SK-N-MC (cell line): ENCODE measurements around the gene ZBTB38.

Source experiments
- DNase-seq: peaks from one replicate; pipeline ENCODE4 v3.0.0-alpha.2; 2011; ENCODE audit warnings: low read depth, low spot score
- H3K27ac ChIP-seq: fragments of 200-600 bp; sonication (generic); 2 replicates; pipeline ENCODE4 v1.5.1; 2016; ENCODE audit warnings: mixed run types
- H3K36me3 ChIP-seq: fragments of 200-600 bp; sonication (generic); 2 replicates; pipeline ENCODE4 v1.6.1; 2017; ENCODE audit warnings: antibody characterized with exemption, low read length, mixed read lengths; ENCODE audit not compliant: insufficient read depth
- H3K4me3 ChIP-seq: fragments of 200-600 bp; sonication (generic); 2 replicates; pipeline ENCODE4 v1.5.1; 2016
- H3K9ac ChIP-seq: fragments of 200-600 bp; sonication (generic); 2 replicates; pipeline ENCODE4 v1.8.0; 2017; ENCODE audit warnings: mixed run types, mixed read lengths; ENCODE audit not compliant: insufficient read length
- H3K9me3 ChIP-seq: fragments of 200-600 bp; sonication (generic); 2 replicates; pipeline ENCODE4 v1.6.1; 2017; ENCODE audit warnings: low read depth, mild to moderate bottlenecking, antibody characterized with exemption, low read length, moderate library complexity, mixed read lengths
- EZH2 ChIP-seq: fragments of 200-600 bp; sonication (generic); IDR thresholded peaks from one replicate; pipeline ENCODE4 v1.6.1; 2017; ENCODE audit warnings: antibody characterized with exemption
- FOXP2 ChIP-seq: optimal IDR thresholded peaks from 2 replicates; pipeline ENCODE3; 2011; ENCODE audit warnings: mild to moderate bottlenecking, moderate library complexity; ENCODE audit not compliant: insufficient read depth; ENCODE audit errors: extremely low read length, control extremely low read depth
- POLR2AphosphoS5 ChIP-seq: IDR thresholded peaks from 2 replicates; pipeline ENCODE4 v1.6.1; 2012; ENCODE audit warnings: mild to moderate bottlenecking, low read depth, low read length, borderline replicate concordance

ZBTB38 gene

GRCh38 chr3:141391298-141391990 lies 23.1 kb downstream of the ZBTB38 start:
- TF ChIP-seq POLR2AphosphoS5 (no peak), EZH2 (no peak), FOXP2 (no peak)
- peak overlapping the region; percentile 83 for H3K27ac ChIP-seq
- peaks cover 22% of the 10 kb centered on the region for H3K36me3 ChIP-seq
- peaks cover 14% of the 10 kb centered on the region for H3K9me3 ChIP-seq
- peak overlapping the region; percentile 15 for H3K9ac ChIP-seq
- peak overlapping the region; percentile 42 for H3K4me3 ChIP-seq
- DNase-seq = no peak

GRCh38 chr3:141391991-141392316 lies 23.6 kb downstream of the ZBTB38 start:
- H3K36me3 ChIP-seq = peaks cover 27% of the 10 kb centered on the region
- peaks cover 19% of the 10 kb centered on the region for H3K9me3 ChIP-seq
- H3K27ac ChIP-seq = peak overlapping the region; percentile 83
- TF ChIP-seq FOXP2 (no peak), EZH2 (no peak), POLR2AphosphoS5 (no peak)
- H3K9ac ChIP-seq = peak overlapping the region; percentile 15
- peak overlapping the region; percentile 42 for H3K4me3 ChIP-seq
- no peak for DNase-seq

GRCh38 chr3:141392416-141392815 lies 24.1 kb downstream of the ZBTB38 start:
- H3K4me3 ChIP-seq = no peak overlapping the region
- no peak overlapping the region for H3K9ac ChIP-seq
- H3K9me3 ChIP-seq = peaks cover 19% of the 10 kb centered on the region
- peaks cover 32% of the 10 kb centered on the region for H3K36me3 ChIP-seq
- peak overlapping the region; percentile 83 for H3K27ac ChIP-seq
- no peak for DNase-seq
- TF ChIP-seq EZH2 = no peak
- no peak for TF ChIP-seq POLR2AphosphoS5
- TF ChIP-seq FOXP2 = no peak

GRCh38 chr3:141392897-141393734 lies 24.8 kb downstream of the ZBTB38 start:
- H3K9ac ChIP-seq = peak overlapping the region; percentile 56
- peak overlapping the region; percentile 83 for H3K27ac ChIP-seq
- peak overlapping the region; percentile 32; the same call in 1 of the 2 replicates for H3K4me3 ChIP-seq
- DNase-seq = no peak
- peaks cover 26% of the 10 kb centered on the region for H3K9me3 ChIP-seq
- no peak for TF ChIP-seq POLR2AphosphoS5
- TF ChIP-seq FOXP2 = no peak
- TF ChIP-seq EZH2 = no peak
- peaks cover 39% of the 10 kb centered on the region for H3K36me3 ChIP-seq

GRCh38 chr3:141393735-141394076 lies 25.4 kb downstream of the ZBTB38 start:
- peak overlapping the region; percentile 83; the same call in 1 of the 2 replicates for H3K27ac ChIP-seq
- no peak overlapping the region for H3K9ac ChIP-seq
- peaks cover 41% of the 10 kb centered on the region for H3K36me3 ChIP-seq
- no peak for DNase-seq
- TF ChIP-seq EZH2 (no peak), POLR2AphosphoS5 (no peak), FOXP2 (no peak)
- no peak overlapping the region for H3K4me3 ChIP-seq
- peaks cover 26% of the 10 kb centered on the region for H3K9me3 ChIP-seq

- Histone ChIP-seq H3K27ac (no peak overlapping the region), H3K36me3 (peaks cover 41% of the 10 kb centered on the region), H3K9ac (no peak overlapping the region), H3K4me3 (no peak overlapping the region), H3K9me3 (peaks cover 26% of the 10 kb centered on the region)
- TF ChIP-seq POLR2AphosphoS5 = no peak
- TF ChIP-seq EZH2 = no peak
- TF ChIP-seq FOXP2 = no peak
- DNase-seq = no peak
These were observed 26.3 kb downstream of the ZBTB38 start for GRCh38 chr3:141394560-141394959.

- Histone ChIP-seq H3K27ac (no peak overlapping the region), H3K9me3 (peaks cover 26% of the 10 kb centered on the region), H3K4me3 (no peak overlapping the region), H3K36me3 (peaks cover 41% of the 10 kb centered on the region), H3K9ac (no peak overlapping the region)
- no peak for TF ChIP-seq EZH2
- no peak for TF ChIP-seq FOXP2
- no peak for TF ChIP-seq POLR2AphosphoS5
- DNase-seq = no peak
These were observed 26.8 kb downstream of the ZBTB38 start for GRCh38 chr3:141395005-141395589.

GRCh38 chr3:141397996-141398395 lies 29.7 kb downstream of the ZBTB38 start:
- DNase-seq = no peak
- H3K4me3 ChIP-seq = no peak overlapping the region
- TF ChIP-seq POLR2AphosphoS5 (no peak), EZH2 (no peak), FOXP2 (no peak)
- peak overlapping the region; percentile 48; the same call in 1 of the 2 replicates for H3K27ac ChIP-seq
- peaks cover 41% of the 10 kb centered on the region for H3K36me3 ChIP-seq
- H3K9ac ChIP-seq = no peak overlapping the region
- H3K9me3 ChIP-seq = peaks cover 26% of the 10 kb centered on the region
